GM12878 (cell line): Measurements from ENCODE around the gene CDKL5.

Experiments
- CTCF ChIP-seq, 3 experiments: IDR thresholded peaks in 2 of 3; conservative IDR thresholded peaks in 1 of 3; 2 replicates each; pipeline ENCODE4 v1.5.1; 2011; ENCODE audit warnings: low read depth in 3 of 3, low read length in 3 of 3, mild to moderate bottlenecking in 3 of 3, control low read depth in 2 of 3, moderate library complexity in 2 of 3, inconsistent platforms in 1 of 3, mixed read lengths in 1 of 3; ENCODE audit not compliant: control insufficient read depth in 2 of 3, insufficient read depth in 1 of 3; ENCODE audit errors: extremely low read depth in 1 of 3
- EGR1 ChIP-seq, 2 experiments: IDR thresholded peaks; 1 replicate in 1 of 2; 2 replicates in 1 of 2; pipeline ENCODE4 v1.6.1; 2011 to 2012; ENCODE audit warnings: low read depth in 2 of 2, low read length in 2 of 2, borderline replicate concordance in 1 of 2, mild to moderate bottlenecking in 1 of 2, moderate library complexity in 1 of 2
- FOXK2 ChIP-seq: fragments of 450-650 bp; IDR thresholded peaks from 2 replicates; pipeline ENCODE4 v1.6.1; 2017; ENCODE audit warnings: mild to moderate bottlenecking, moderate library complexity
- HDAC6 ChIP-seq: fragments of 200-600 bp; sonication (generic); IDR thresholded peaks from one replicate; pipeline ENCODE4 v1.8.0; 2017; ENCODE audit warnings: antibody characterized with exemption; ENCODE audit not compliant: unreplicated experiment
- JUND ChIP-seq: IDR thresholded peaks from 2 replicates; pipeline ENCODE4 v1.6.1; 2012; ENCODE audit warnings: low read depth, mild to moderate bottlenecking, low read length, improper control_type of control experiment, moderate library complexity
- MTA3 ChIP-seq: IDR thresholded peaks from 2 replicates; pipeline ENCODE4 v1.6.1; 2012; ENCODE audit warnings: low read length, inconsistent platforms, borderline replicate concordance
- NR2C2 ChIP-seq: IDR thresholded peaks from 2 replicates; pipeline ENCODE4 v1.6.1; 2011; ENCODE audit warnings: borderline replicate concordance, low read depth; ENCODE audit not compliant: control insufficient read depth, insufficient read length
- POLR2A ChIP-seq: IDR thresholded peaks from 2 replicates; pipeline ENCODE4 v1.6.1; 2011; ENCODE audit warnings: low read depth, mild to moderate bottlenecking, low read length
- REST ChIP-seq: IDR thresholded peaks from 2 replicates; pipeline ENCODE4 v1.6.1; 2012; ENCODE audit warnings: mild to moderate bottlenecking, low read depth, low read length
- RFX5 ChIP-seq: IDR thresholded peaks from 2 replicates; pipeline ENCODE4 v1.6.1; 2011; ENCODE audit warnings: low read depth, low read length, improper control_type of control experiment
- SUZ12 ChIP-seq: fragments of 200-600 bp; sonication (generic); IDR thresholded peaks from one replicate; pipeline ENCODE4 v1.6.1; 2018; ENCODE audit warnings: antibody characterized with exemption, mild to moderate bottlenecking; ENCODE audit not compliant: unreplicated experiment
- TCF3 ChIP-seq: IDR thresholded peaks from 2 replicates; pipeline ENCODE4 v1.6.1; 2012; ENCODE audit warnings: low read depth, mild to moderate bottlenecking, low read length, borderline replicate concordance; ENCODE audit not compliant: insufficient read depth
- ZZZ3 ChIP-seq: IDR thresholded peaks from 2 replicates; pipeline ENCODE4 v1.6.1; 2011; ENCODE audit warnings: low read depth; ENCODE audit not compliant: control insufficient read depth, insufficient read length

DNA sequence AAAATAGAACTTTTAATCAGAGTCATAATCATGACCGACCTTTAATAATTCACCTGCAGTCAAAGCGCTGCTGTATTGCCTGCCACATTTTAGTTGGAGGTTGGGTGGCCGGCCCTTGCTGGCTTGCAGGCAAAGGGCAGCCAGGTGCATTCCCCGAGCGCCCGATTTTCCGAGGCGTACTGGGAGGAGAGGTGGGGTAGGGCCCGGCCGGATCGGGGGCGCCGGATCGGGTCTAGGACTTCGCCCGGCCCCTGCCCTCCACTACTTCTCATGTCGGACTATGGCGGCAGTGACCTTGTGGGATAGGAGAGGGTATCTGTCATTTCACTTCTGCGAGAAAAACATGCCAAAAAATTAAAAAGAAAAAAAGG lies 249.0 kb downstream of the CDKL5 start:
- TF ChIP-seq JUND (no peak), RFX5 (no peak), REST (no peak), TCF3 (no peak), CTCF (IDR thresholded peaks at IDR 0.05 in 2 of 3, conservative IDR thresholded peaks at IDR 0.05 in 1 of 3; ENCODE audit: control insufficient read depth in 2 of 3, extremely low read depth in 1 of 3, insufficient read depth in 1 of 3, low read depth in 3 of 3, low read length in 3 of 3) (no peak), SUZ12 (no peak), EGR1 (IDR thresholded peaks at IDR 0.05; ENCODE audit: borderline replicate concordance in 1 of 2, low read depth in 2 of 2, low read length in 2 of 2) (no peak), POLR2A (no peak), HDAC6 (no peak), ZZZ3 (no peak), FOXK2 (no peak), NR2C2 (no peak), MTA3 (no peak)
